Astrocyte (in vitro differentiated cells and primary cell): ENCODE measurements around the gene GARIN5A. TPM values are rescaled to one million over a fixed set of nuclear protein-coding genes. Genes with fewer than 3 reads are reported as not detected.

Experiments
- DNase-seq: peaks from one replicate; pipeline ENCODE4 v3.0.0-alpha.2; 2010; ENCODE audit warnings: low read depth
- FAIRE-seq: peaks from 2 replicates; lab custom pipeline; 2011; peaks lifted over from hg19 to GRCh38; lab: Jason Lieb, UNC
- H2AFZ ChIP-seq: 2 replicates; pipeline ENCODE4 v1.6.0; 2012; ENCODE audit warnings: low read depth, low read length, inconsistent platforms
- H3K27ac ChIP-seq: 2 replicates; pipeline ENCODE4 v1.5.1; 2011; ENCODE audit warnings: low read depth, low read length, inconsistent platforms
- H3K27me3 ChIP-seq: 2 replicates; pipeline ENCODE4 v1.6.0; 2011; ENCODE audit warnings: low read length, inconsistent platforms; ENCODE audit not compliant: insufficient read depth
- H3K36me3 ChIP-seq: 2 replicates; pipeline ENCODE4 v1.5.1; 2011; ENCODE audit warnings: low read length, inconsistent platforms; ENCODE audit not compliant: insufficient read depth
- H3K4me1 ChIP-seq: 2 replicates; pipeline ENCODE4 v1.5.1; 2011; ENCODE audit warnings: low read length, inconsistent platforms; ENCODE audit not compliant: insufficient read depth
- H3K4me2 ChIP-seq: 2 replicates; pipeline ENCODE4 v1.6.0; 2012; ENCODE audit warnings: low read length, inconsistent platforms
- H3K4me3 ChIP-seq: 2 replicates; pipeline ENCODE4 v1.5.1; 2011; ENCODE audit warnings: low read depth, mild to moderate bottlenecking, low read length, inconsistent platforms; ENCODE audit not compliant: insufficient read depth
- H3K79me2 ChIP-seq: 2 replicates; pipeline ENCODE4 v1.6.0; 2012; ENCODE audit warnings: mild to moderate bottlenecking, low read length, inconsistent platforms; ENCODE audit not compliant: insufficient read depth
- H3K9ac ChIP-seq: 2 replicates; pipeline ENCODE4 v1.6.0; 2012; ENCODE audit warnings: mild to moderate bottlenecking, low read length, inconsistent platforms
- H3K9me3 ChIP-seq: 2 replicates; pipeline ENCODE4 v1.5.1; 2012; ENCODE audit warnings: low read depth, mild to moderate bottlenecking, low read length, inconsistent platforms; ENCODE audit not compliant: insufficient read depth
- H4K20me1 ChIP-seq: 2 replicates; pipeline ENCODE4 v1.6.0; 2012; ENCODE audit warnings: low read length, inconsistent platforms; ENCODE audit not compliant: insufficient read depth
- H3K27ac Mint-ChIP-seq: one replicate; pipeline ENCODE4 v1.8.0; 2021; ENCODE audit warnings: mild to moderate bottlenecking, mixed read lengths; ENCODE audit not compliant: unreplicated experiment
- H3K27me3 Mint-ChIP-seq: one replicate; pipeline ENCODE4 v1.8.0; 2021; ENCODE audit warnings: low read depth, mixed read lengths; ENCODE audit not compliant: unreplicated experiment
- H3K36me3 Mint-ChIP-seq: one replicate; pipeline ENCODE4 v1.8.0; 2021; ENCODE audit warnings: low read depth, mixed read lengths; ENCODE audit not compliant: unreplicated experiment
- H3K4me1 Mint-ChIP-seq: one replicate; pipeline ENCODE4 v1.8.0; 2021; ENCODE audit warnings: low read depth, mixed read lengths; ENCODE audit not compliant: unreplicated experiment
- H3K4me3 Mint-ChIP-seq: one replicate; pipeline ENCODE4 v1.8.0; 2021; ENCODE audit warnings: mild to moderate bottlenecking, moderate library complexity, mixed read lengths; ENCODE audit not compliant: unreplicated experiment
- H3K9me3 Mint-ChIP-seq: one replicate; pipeline ENCODE4 v1.8.0; 2021; ENCODE audit warnings: mild to moderate bottlenecking, mixed read lengths; ENCODE audit not compliant: unreplicated experiment
- CTCF ChIP-seq: IDR thresholded peaks from 2 replicates; pipeline ENCODE4 v1.5.1; 2011; ENCODE audit warnings: low read depth, mild to moderate bottlenecking, inconsistent platforms, low read length, moderate library complexity; ENCODE audit not compliant: insufficient read depth
- EZH2 ChIP-seq: IDR thresholded peaks from 2 replicates; pipeline ENCODE4 v1.6.1; 2012; ENCODE audit warnings: mild to moderate bottlenecking, low read length, inconsistent platforms; ENCODE audit not compliant: insufficient read depth
- total RNA-seq: library from RNA; stranded (reverse); gene quantifications from 2 replicates; pipeline ENCODE4 v1.2.1, GENCODE V29; 2021

GARIN5A gene
- total RNA-seq, 1 donor from 2014 or later, result not detected

- H4K20me1 ChIP-seq, result no peaks in the 10 kb centered on the region
- no peaks in the 10 kb centered on the region for H3K9me3 ChIP-seq
- H3K79me2 ChIP-seq, result no peaks in the 10 kb centered on the region
- no peaks in the 10 kb centered on the region for H3K36me3 ChIP-seq
- TF ChIP-seq CTCF, result no peak
- no peak for TF ChIP-seq EZH2
- H3K4me1 ChIP-seq, result no peaks in the 10 kb centered on the region
- H3K4me3 Mint-ChIP-seq, result no peak overlapping the region
- no peak overlapping the region for H3K4me3 ChIP-seq
- H3K27me3 Mint-ChIP-seq, result no peaks in the 10 kb centered on the region
- peaks cover 12% of the 10 kb centered on the region for H3K9me3 Mint-ChIP-seq
- H3K27me3 ChIP-seq, result peaks cover 4% of the 10 kb centered on the region
- no peak overlapping the region for H3K4me2 ChIP-seq
- H3K27ac Mint-ChIP-seq, result no peak overlapping the region
- H3K27ac ChIP-seq, result no peak overlapping the region
- H3K9ac ChIP-seq, result no peak overlapping the region
- H2AFZ ChIP-seq, result no peak overlapping the region
- H3K4me1 Mint-ChIP-seq, result no peaks in the 10 kb centered on the region
- FAIRE-seq (no peak), DNase-seq (no peak)
- H3K36me3 Mint-ChIP-seq, result no peaks in the 10 kb centered on the region
Measured at GRCh38 chr19:50500060-50500752, 23.6 kb upstream of the GARIN5A start.

GRCh38 chr19:50498219-50499056 lies 21.8 kb upstream of the GARIN5A start:
- Histone ChIP-seq H3K4me1 (no peaks in the 10 kb centered on the region), H3K9ac (no peak overlapping the region), H3K4me3 (no peak overlapping the region), H2AFZ (no peak overlapping the region), H3K36me3 (no peaks in the 10 kb centered on the region), H3K27ac (no peak overlapping the region), H3K4me2 (no peak overlapping the region), H3K79me2 (no peaks in the 10 kb centered on the region), H3K27me3 (peaks cover 7% of the 10 kb centered on the region), H3K9me3 (no peaks in the 10 kb centered on the region), H4K20me1 (no peaks in the 10 kb centered on the region)
- H3K4me1 Mint-ChIP-seq, result no peaks in the 10 kb centered on the region
- H3K4me3 Mint-ChIP-seq, result no peak overlapping the region
- no peaks in the 10 kb centered on the region for H3K27me3 Mint-ChIP-seq
- H3K9me3 Mint-ChIP-seq, result peaks cover 16% of the 10 kb centered on the region
- TF ChIP-seq CTCF (no peak), EZH2 (no peak)
- no peak for DNase-seq
- H3K36me3 Mint-ChIP-seq, result no peaks in the 10 kb centered on the region
- no peak for FAIRE-seq
- H3K27ac Mint-ChIP-seq, result no peak overlapping the region
